Gastroesophageal sphincter (tissue), 3 donors: ENCODE data around the gene MLLT3.

Experiments
- CTCF ChIP-seq, 4 experiments: fragments of 200-600 bp in 2 of 4; fragments of 450-650 bp in 2 of 4; sonication (generic) in 1 of 4; IDR thresholded peaks; one replicate each; pipeline ENCODE4 v1.5.1; 2017 to 2019; ENCODE audit warnings: antibody characterized with exemption in 4 of 4, mild to moderate bottlenecking in 2 of 4, moderate library complexity in 2 of 4
- POLR2A ChIP-seq, 2 donors: fragments of 450-650 bp; IDR thresholded peaks; one replicate each; pipeline ENCODE4 v1.6.1; 2017; ENCODE audit warnings: antibody characterized with exemption in 2 of 2, mild to moderate bottlenecking in 2 of 2, moderate library complexity in 1 of 2
- POLR2AphosphoS5 ChIP-seq: sonication (generic); formaldehyde crosslinking; IDR thresholded peaks from one replicate; pipeline ENCODE4 v1.6.1; 2017; ENCODE audit warnings: antibody characterized with exemption

- TF ChIP-seq CTCF (IDR thresholded peaks at IDR 0.05) (no peak), POLR2A (IDR thresholded peaks at IDR 0.05) (no peak), POLR2AphosphoS5 (peak; percentile 68)
Observed at GRCh38 chr9:20297646-20298084, 324.6 kb downstream of the MLLT3 start.
